Natural killer cell treated with Interleukin-12 subunit alpha and Interleukin-12 subunit beta and Interleukin-15 and Interleukin-18, amount 100 ng/mL, for 72 hours (primary cell): ENCODE measurements around the gene PKDCC. TPM values are rescaled to one million over a fixed set of nuclear protein-coding genes. Genes with fewer than 3 reads are reported as not detected.

Experiments
- ATAC-seq, 2 donors: fragments of 150-1000 bp; cut with Tn5 transposase in 1 of 2; sonication (Bioruptor Pico), chemical (Tn5 transposase) in 1 of 2; 2 replicates each; pipeline ENCODE4 v1.10.0; 2021
- DNase-seq: peaks from one replicate; pipeline ENCODE4 v3.0.0; 2022; ENCODE audit warnings: low spot score
- H3K27ac Mint-ChIP-seq, 2 donors: 1 replicate in 1 of 2; 2 replicates in 1 of 2; pipeline ENCODE4 v1.8.0; 2022; ENCODE audit warnings: mixed read lengths in 2 of 2, mild to moderate bottlenecking in 1 of 2, moderate library complexity in 1 of 2
- H3K27me3 Mint-ChIP-seq, 2 donors: 1 replicate in 1 of 2; 2 replicates in 1 of 2; pipeline ENCODE4 v1.8.0; 2022; ENCODE audit warnings: mixed read lengths in 2 of 2
- H3K36me3 Mint-ChIP-seq: one replicate; pipeline ENCODE4 v1.8.0; 2022; ENCODE audit warnings: mixed read lengths
- H3K4me1 Mint-ChIP-seq, 2 donors: 1 replicate in 1 of 2; 2 replicates in 1 of 2; pipeline ENCODE4 v1.8.0; 2022; ENCODE audit warnings: low read depth in 2 of 2, mixed read lengths in 2 of 2, mild to moderate bottlenecking in 1 of 2
- H3K4me3 Mint-ChIP-seq: one replicate; pipeline ENCODE4 v1.8.0; 2022; ENCODE audit warnings: mixed read lengths
- H3K9me3 Mint-ChIP-seq: 2 replicates; pipeline ENCODE4 v1.8.0; 2022; ENCODE audit warnings: mixed read lengths
- total RNA-seq, 2 donors: library from RNA; stranded (reverse); gene quantifications; one replicate each; pipeline ENCODE4 v1.2.3, GENCODE V29; 2022

Gene PKDCC
- total RNA-seq, 2 donors from 2014 or later = not detected

- Mint-ChIP-seq H3K9me3 (no peaks in the 10 kb centered on the region), H3K4me1 (no peaks in the 10 kb centered on the region), H3K36me3 (no peaks in the 10 kb centered on the region), H3K27me3 (peaks cover 16 to 27% of the 10 kb centered on the region in 2 donors), H3K27ac (no peak overlapping the region), H3K4me3 (no peak overlapping the region)
- DNase-seq (no peak), ATAC-seq (no peak)
Observed at GRCh38 chr2:42036940-42037339, 10.9 kb upstream of the PKDCC start.

GRCh38 chr2:42040643-42041278 is 7.1 kb upstream of the PKDCC start:
- DNase-seq (no peak), ATAC-seq (no peak)
- Mint-ChIP-seq H3K27ac (no peak overlapping the region), H3K27me3 (peaks cover 30 to 47% of the 10 kb centered on the region in 2 donors), H3K9me3 (no peaks in the 10 kb centered on the region), H3K36me3 (no peaks in the 10 kb centered on the region), H3K4me3 (no peak overlapping the region), H3K4me1 (no peaks in the 10 kb centered on the region)

- no peak for DNase-seq
- no peaks in the 10 kb centered on the region for H3K4me1 Mint-ChIP-seq
- peaks cover 30 to 47% of the 10 kb centered on the region in 2 donors for H3K27me3 Mint-ChIP-seq
- no peak overlapping the region for H3K27ac Mint-ChIP-seq
- ATAC-seq = no peak
- H3K4me3 Mint-ChIP-seq = no peak overlapping the region
- H3K9me3 Mint-ChIP-seq = no peaks in the 10 kb centered on the region
- no peaks in the 10 kb centered on the region for H3K36me3 Mint-ChIP-seq
Observed at GRCh38 chr2:42041377-42042127, 6.3 kb upstream of the PKDCC start.

GRCh38 chr2:42042631-42043355 is 5.0 kb upstream of the PKDCC start:
- Mint-ChIP-seq H3K9me3 (no peaks in the 10 kb centered on the region), H3K27ac (no peak overlapping the region), H3K4me1 (peaks cover 0 to 2% of the 10 kb centered on the region in 2 donors), H3K27me3 (peaks cover 32 to 47% of the 10 kb centered on the region in 2 donors), H3K4me3 (no peak overlapping the region), H3K36me3 (no peaks in the 10 kb centered on the region)
- ATAC-seq (no peak), DNase-seq (no peak)

GRCh38 chr2:42043789-42044394 is 3.9 kb upstream of the PKDCC start:
- H3K27me3 Mint-ChIP-seq = peaks cover 32 to 47% of the 10 kb centered on the region in 2 donors
- H3K36me3 Mint-ChIP-seq = no peaks in the 10 kb centered on the region
- H3K4me1 Mint-ChIP-seq = peaks cover 0 to 2% of the 10 kb centered on the region in 2 donors
- H3K27ac Mint-ChIP-seq = no peak overlapping the region
- DNase-seq (no peak), ATAC-seq (no peak)
- H3K9me3 Mint-ChIP-seq = no peaks in the 10 kb centered on the region
- no peak overlapping the region for H3K4me3 Mint-ChIP-seq

GRCh38 chr2:42044939-42045338 is 2.9 kb upstream of the PKDCC start:
- Mint-ChIP-seq H3K4me3 (no peak overlapping the region), H3K4me1 (peaks cover 0 to 2% of the 10 kb centered on the region in 2 donors)

GRCh38 chr2:42045352-42045751 is 2.5 kb upstream of the PKDCC start:
- no peaks in the 10 kb centered on the region for H3K9me3 Mint-ChIP-seq
- H3K4me3 Mint-ChIP-seq = no peak overlapping the region
- H3K4me1 Mint-ChIP-seq = peaks cover 0 to 2% of the 10 kb centered on the region in 2 donors
- no peak for ATAC-seq
- H3K27me3 Mint-ChIP-seq = peaks cover 33 to 48% of the 10 kb centered on the region in 2 donors
- no peaks in the 10 kb centered on the region for H3K36me3 Mint-ChIP-seq
- H3K27ac Mint-ChIP-seq = no peak overlapping the region
- DNase-seq = peak; percentile 22

More at GRCh38 chr2:42044939-42045338, 2.9 kb upstream of the PKDCC start:
- Mint-ChIP-seq H3K27me3 (peaks cover 35 to 48% of the 10 kb centered on the region in 2 donors), H3K9me3 (no peaks in the 10 kb centered on the region), H3K36me3 (no peaks in the 10 kb centered on the region), H3K27ac (no peak overlapping the region)
- no peak for ATAC-seq
- DNase-seq = no peak

- DNase-seq (no peak), ATAC-seq (no peak)
- Mint-ChIP-seq H3K36me3 (no peaks in the 10 kb centered on the region), H3K4me3 (no peak overlapping the region), H3K4me1 (peaks cover 0 to 2% of the 10 kb centered on the region in 2 donors), H3K27ac (no peak overlapping the region), H3K27me3 (peaks cover 32 to 50% of the 10 kb centered on the region in 2 donors), H3K9me3 (no peaks in the 10 kb centered on the region)
Observed at GRCh38 chr2:42045848-42046748, 1.7 kb upstream of the PKDCC start.

- ATAC-seq = no peak
- no peaks in the 10 kb centered on the region for H3K36me3 Mint-ChIP-seq
- no peaks in the 10 kb centered on the region for H3K9me3 Mint-ChIP-seq
- peak overlapping the region; percentile 64 for H3K4me3 Mint-ChIP-seq
- peaks cover 29 to 46% of the 10 kb centered on the region in 2 donors for H3K27me3 Mint-ChIP-seq
- peak; percentile 32 for DNase-seq
- no peak overlapping the region for H3K27ac Mint-ChIP-seq
- H3K4me1 Mint-ChIP-seq = peaks cover 0 to 2% of the 10 kb centered on the region in 2 donors
Observed at GRCh38 chr2:42046819-42047487, 868 bp upstream of the PKDCC start.

GRCh38 chr2:42048299-42049220 is 739 bp downstream of the PKDCC start:
- Mint-ChIP-seq H3K36me3 (no peaks in the 10 kb centered on the region), H3K27ac (no peak overlapping the region), H3K27me3 (peaks cover 24 to 38% of the 10 kb centered on the region in 2 donors), H3K4me1 (peaks cover 0 to 2% of the 10 kb centered on the region in 2 donors), H3K4me3 (no peak overlapping the region), H3K9me3 (no peaks in the 10 kb centered on the region)
- peak in 1 of 2 donors; percentile 34 for ATAC-seq
- peak; percentile 25 for DNase-seq

GRCh38 chr2:42049221-42050009 is 1.6 kb downstream of the PKDCC start:
- H3K4me1 Mint-ChIP-seq = peaks cover 0 to 2% of the 10 kb centered on the region in 2 donors
- H3K27me3 Mint-ChIP-seq = peaks cover 16 to 30% of the 10 kb centered on the region in 2 donors
- no peak overlapping the region for H3K4me3 Mint-ChIP-seq
- ATAC-seq (no peak), DNase-seq (peak; percentile 44)
- no peaks in the 10 kb centered on the region for H3K9me3 Mint-ChIP-seq
- H3K36me3 Mint-ChIP-seq = no peaks in the 10 kb centered on the region
- no peak overlapping the region for H3K27ac Mint-ChIP-seq
